ENCODE data around the gene RMI1. TPM values are rescaled to one million over a fixed set of nuclear protein-coding genes. Genes with fewer than 3 reads are reported as not detected.

RMI1 gene
- total and polyA plus RNA-seq, 10 of the 15 experiments (the other 5 are each of a cell fraction or from before 2014, with no cell fraction given) = 3.6 to 34.1 (median 16.1) TPM

DNA sequence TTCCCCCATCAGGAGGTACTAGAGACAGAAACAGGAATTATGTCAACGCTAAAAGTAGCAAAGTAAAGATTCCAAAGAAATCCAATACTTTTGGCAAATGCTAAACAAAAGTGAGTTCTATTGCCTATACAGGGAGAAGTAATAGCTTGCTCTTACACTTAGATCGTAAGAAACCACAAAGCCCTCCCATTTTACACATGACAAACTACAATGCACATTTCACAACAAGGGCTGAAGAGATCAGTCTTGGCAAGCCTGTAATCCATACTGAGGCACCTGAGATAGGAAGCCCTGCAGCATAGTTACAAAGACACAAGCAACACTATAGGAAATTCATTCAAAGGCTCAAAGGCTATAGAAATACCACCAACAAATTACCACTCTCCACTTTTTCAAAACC, 8.3 kb upstream of the RMI1 start:
- CTCF ChIA-PET = interaction anchor here (0.6 to 1.1 kb wide), 3 partner anchors 9 to 32 kb away, joined by 3 to 4 read pairs (median 4); no protein-coding TSS in a partner anchor
- in situ Hi-C loops (cut with MboI) = no loop called here
- ATAC-seq = peak; percentile 40
- WGBS (ENCODE audit: insufficient coverage, insufficient replicate concordance, low lambda C conversion rate, missing lambda C conversion rate) = 48% methylated on average over 2 of the region's 2 CpGs
- TF ChIP-seq SIX5 (IDR thresholded peaks at IDR 0.05; ENCODE audit: low read depth, low read length, severe bottlenecking) (no peak), NFIC (IDR thresholded peaks at IDR 0.05; ENCODE audit: low read depth, low read length) (no peak), POLR2AphosphoS5 (IDR thresholded peaks at IDR 0.05; ENCODE audit: low read length) (0 out of 2 replicates have a peak, but pooled peaks have one; percentile 44), ZBED1 (IDR thresholded peaks at IDR 0.05; ENCODE audit: borderline replicate concordance) (no peak)
- RAD21 ChIA-PET (ENCODE audit: unreplicated experiment) = interaction anchor here (1.4 kb wide), 1 partner anchor 12 kb away, joined by 3 read pairs; no protein-coding TSS in a partner anchor
- Histone ChIP-seq H3K27me3 (replicated peaks in 1 of 2; ENCODE audit: control insufficient read depth in 2 of 2, insufficient read depth in 2 of 2, low read length in 1 of 2) (no peaks in the 10 kb centered on the region), H4K20me1 (ENCODE audit: control insufficient read depth, insufficient read depth) (peaks cover 7% of the 10 kb centered on the region), H3K36me3 (ENCODE audit: control insufficient read depth in 2 of 2, insufficient read depth in 2 of 2, low read length in 1 of 2) (peaks cover 10 to 62% of the 10 kb centered on the region in 2 experiments), H3K4me3 (no peak overlapping the region), H3K4me1 (ENCODE audit: control insufficient read depth, insufficient read depth, low read length) (no peaks in the 10 kb centered on the region), H2AFZ (ENCODE audit: control insufficient read depth, low read depth, low read length) (no peak overlapping the region), H3K79me2 (ENCODE audit: control insufficient read depth, insufficient read depth, low read length) (peaks cover 49% of the 10 kb centered on the region), H3K9me3 (replicated peaks; ENCODE audit: control insufficient read depth, insufficient read depth, low read length) (no peaks in the 10 kb centered on the region), H3K9ac (ENCODE audit: control insufficient read depth, insufficient read depth, low read length) (no peak overlapping the region), H3K4me2 (ENCODE audit: control insufficient read depth, insufficient read depth) (peak overlapping the region; percentile 41; the same call in 1 of the 2 replicates), H3K27ac (ENCODE audit: control insufficient read depth, insufficient read depth) (no peak overlapping the region)
- DNase-seq (ENCODE audit: low read depth, low spot score) = no peak
- intact Hi-C loops (cut with micrococcal nuclease; ENCODE audit: unreplicated experiment) = no loop called here
- POLR2A ChIA-PET = no interaction called here
- no peak for FAIRE-seq
- BruUV-seq (replicated peaks) = no TSS peak
- SMC1A ChIA-PET (ENCODE audit: uncharacterized antibody, unreplicated experiment) = interaction anchor here (2.7 kb wide), 1 partner anchor 10 kb away, joined by 12 read pairs; no protein-coding TSS in a partner anchor

DNA sequence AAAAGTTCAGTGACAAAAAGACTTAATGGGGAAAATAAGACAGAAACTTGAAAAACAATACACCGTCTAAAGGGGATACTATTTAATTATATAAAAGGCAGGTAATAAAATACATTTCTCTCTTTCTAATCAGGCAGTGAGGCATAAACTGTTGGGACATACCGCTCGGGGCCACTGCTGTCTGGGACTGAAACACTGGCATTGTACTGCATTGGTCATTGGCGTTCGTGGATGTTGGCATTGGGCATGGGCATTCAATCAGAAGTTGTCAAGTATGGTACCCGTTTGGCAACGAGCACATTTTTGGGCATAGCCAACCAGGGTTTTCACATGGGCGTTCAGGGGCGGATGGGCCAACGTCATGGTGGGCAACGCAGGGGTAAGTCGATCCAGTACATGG, 5.3 kb upstream of the RMI1 start:
- in situ Hi-C loops (cut with MboI) = loop anchor here (25.0 kb wide), 1 partner anchor 787 kb away; no protein-coding TSS in a partner anchor
- CTCF ChIA-PET = no interaction called here
- intact Hi-C loops (cut with micrococcal nuclease; ENCODE audit: unreplicated experiment) = no loop called here

More for the DNA sequence above, 5.3 kb upstream of the RMI1 start:
- no peak for DNase-seq (ENCODE audit: low read depth, low spot score)
- Histone ChIP-seq H3K27me3 (replicated peaks in 1 of 2; ENCODE audit: control insufficient read depth in 2 of 2, insufficient read depth in 2 of 2, low read length in 1 of 2) (no peaks in the 10 kb centered on the region), H3K4me1 (ENCODE audit: control insufficient read depth, insufficient read depth, low read length) (no peaks in the 10 kb centered on the region), H3K27ac (ENCODE audit: control insufficient read depth, insufficient read depth) (no peak overlapping the region), H4K20me1 (ENCODE audit: control insufficient read depth, insufficient read depth) (peaks cover 12% of the 10 kb centered on the region), H3K9ac (ENCODE audit: control insufficient read depth, insufficient read depth, low read length) (no peak overlapping the region), H3K36me3 (ENCODE audit: control insufficient read depth in 2 of 2, insufficient read depth in 2 of 2, low read length in 1 of 2) (peaks cover 10 to 56% of the 10 kb centered on the region in 2 experiments), H2AFZ (ENCODE audit: control insufficient read depth, low read depth, low read length) (no peak overlapping the region), H3K9me3 (replicated peaks; ENCODE audit: control insufficient read depth, insufficient read depth, low read length) (no peaks in the 10 kb centered on the region; the same call in 2 of the 3 replicates), H3K79me2 (ENCODE audit: control insufficient read depth, insufficient read depth, low read length) (peaks cover 80% of the 10 kb centered on the region), H3K4me2 (ENCODE audit: control insufficient read depth, insufficient read depth) (0 out of 2 replicates have a peak overlapping the region, but pooled peaks have one; percentile 20), H3K4me3 (0 out of 2 replicates have a peak overlapping the region, but pooled peaks have one; percentile 72)
- no peak for ATAC-seq
- no peak for TF ChIP-seq CREB1 (IDR thresholded peaks at IDR 0.05; ENCODE audit: low read depth)
- no peak for TF ChIP-seq NFYB (IDR thresholded peaks at IDR 0.05; ENCODE audit: insufficient read depth, low read depth, low read length)
- no peak for TF ChIP-seq RUNX3 (IDR thresholded peaks at IDR 0.05; ENCODE audit: low read length)
- no peak for TF ChIP-seq KLF5 (IDR thresholded peaks at IDR 0.05; ENCODE audit: partially characterized antibody)
- TF ChIP-seq, protein P1, sequence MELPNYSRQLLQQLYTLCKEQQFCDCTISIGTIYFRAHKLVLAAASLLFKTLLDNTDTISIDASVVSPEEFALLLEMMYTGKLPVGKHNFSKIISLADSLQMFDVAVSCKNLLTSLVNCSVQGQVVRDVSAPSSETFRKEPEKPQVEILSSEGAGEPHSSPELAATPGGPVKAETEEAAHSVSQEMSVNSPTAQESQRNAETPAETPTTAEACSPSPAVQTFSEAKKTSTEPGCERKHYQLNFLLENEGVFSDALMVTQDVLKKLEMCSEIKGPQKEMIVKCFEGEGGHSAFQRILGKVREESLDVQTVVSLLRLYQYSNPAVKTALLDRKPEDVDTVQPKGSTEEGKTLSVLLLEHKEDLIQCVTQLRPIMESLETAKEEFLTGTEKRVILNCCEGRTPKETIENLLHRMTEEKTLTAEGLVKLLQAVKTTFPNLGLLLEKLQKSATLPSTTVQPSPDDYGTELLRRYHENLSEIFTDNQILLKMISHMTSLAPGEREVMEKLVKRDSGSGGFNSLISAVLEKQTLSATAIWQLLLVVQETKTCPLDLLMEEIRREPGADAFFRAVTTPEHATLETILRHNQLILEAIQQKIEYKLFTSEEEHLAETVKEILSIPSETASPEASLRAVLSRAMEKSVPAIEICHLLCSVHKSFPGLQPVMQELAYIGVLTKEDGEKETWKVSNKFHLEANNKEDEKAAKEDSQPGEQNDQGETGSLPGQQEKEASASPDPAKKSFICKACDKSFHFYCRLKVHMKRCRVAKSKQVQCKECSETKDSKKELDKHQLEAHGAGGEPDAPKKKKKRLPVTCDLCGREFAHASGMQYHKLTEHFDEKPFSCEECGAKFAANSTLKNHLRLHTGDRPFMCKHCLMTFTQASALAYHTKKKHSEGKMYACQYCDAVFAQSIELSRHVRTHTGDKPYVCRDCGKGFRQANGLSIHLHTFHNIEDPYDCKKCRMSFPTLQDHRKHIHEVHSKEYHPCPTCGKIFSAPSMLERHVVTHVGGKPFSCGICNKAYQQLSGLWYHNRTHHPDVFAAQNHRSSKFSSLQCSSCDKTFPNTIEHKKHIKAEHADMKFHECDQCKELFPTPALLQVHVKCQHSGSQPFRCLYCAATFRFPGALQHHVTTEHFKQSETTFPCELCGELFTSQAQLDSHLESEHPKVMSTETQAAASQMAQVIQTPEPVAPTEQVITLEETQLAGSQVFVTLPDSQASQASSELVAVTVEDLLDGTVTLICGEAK (IDR thresholded peaks at IDR 0.05; ENCODE audit: borderline replicate concordance) = no peak
- TF ChIP-seq JUND (IDR thresholded peaks at IDR 0.05; ENCODE audit: low read depth, low read length) = no peak
- peak; percentile 79 for TF ChIP-seq POLR2AphosphoS5 (IDR thresholded peaks at IDR 0.05; ENCODE audit: low read length)
- TF ChIP-seq EGR1 (IDR thresholded peaks at IDR 0.05; ENCODE audit: borderline replicate concordance in 1 of 2, low read depth in 2 of 2, low read length in 2 of 2) = no peak
- ChIA-PET POLR2A (no interaction called here), RAD21 (ENCODE audit: unreplicated experiment) (no interaction called here), SMC1A (ENCODE audit: uncharacterized antibody, unreplicated experiment) (no interaction called here)
- no TSS peak for BruUV-seq (replicated peaks)
- 98% methylated on average over 11 of the region's 12 CpGs for WGBS (ENCODE audit: insufficient coverage, insufficient replicate concordance, low lambda C conversion rate, missing lambda C conversion rate)
- no peak for FAIRE-seq
